GM19467 (cell line): ENCODE data around the gene ERLIN1.

Experiments used
- ATAC-seq: cut with Tn5 transposase; IDR thresholded peaks from one replicate; pipeline ENCODE4 v1.9.1; 2021; ENCODE audit warnings: mild to moderate bottlenecking, moderate library complexity; ENCODE audit not compliant: unreplicated experiment

Gene ERLIN1

GRCh38 chr10:100185364-100186252 lies at the start of gene ERLIN1:
Gene ERLIN1 (minus strand): TSS chr10:100186029. CDS start chr10:100185626, 403 bp downstream.
- ATAC-seq, result peak; percentile 68

GRCh38 chr10:100232101-100232500 lies 46.3 kb upstream of the ERLIN1 start:
- ATAC-seq, result no peak

GRCh38 chr10:100229819-100230422 lies 44.1 kb upstream of the ERLIN1 start:
- no peak for ATAC-seq

GRCh38 chr10:100223879-100224278 lies 38.0 kb upstream of the ERLIN1 start:
- ATAC-seq, result no peak

GRCh38 chr10:100222529-100222928 lies 36.7 kb upstream of the ERLIN1 start:
- ATAC-seq, result no peak

- no peak for ATAC-seq
These were observed 30.2 kb upstream of the ERLIN1 start for GRCh38 chr10:100216006-100216405.

- ATAC-seq, result no peak
These were observed 23.5 kb upstream of the ERLIN1 start for GRCh38 chr10:100209303-100209702.

GRCh38 chr10:100208276-100208675 lies 22.4 kb upstream of the ERLIN1 start:
- no peak for ATAC-seq

- no peak for ATAC-seq
These were observed 18.5 kb upstream of the ERLIN1 start for GRCh38 chr10:100204370-100204769.

GRCh38 chr10:100201549-100201948 lies 15.7 kb upstream of the ERLIN1 start:
- no peak for ATAC-seq

- no peak for ATAC-seq
These were observed 8.9 kb upstream of the ERLIN1 start for GRCh38 chr10:100194711-100195110.

- ATAC-seq, result no peak
These were observed 6.5 kb upstream of the ERLIN1 start for GRCh38 chr10:100192350-100192749.

- peak; percentile 35 for ATAC-seq
These were observed 704 bp upstream of the ERLIN1 start for GRCh38 chr10:100186253-100187212.

GRCh38 chr10:100184840-100185239 lies 989 bp downstream of the ERLIN1 start:
- no peak for ATAC-seq

- no peak for ATAC-seq
These were observed 1.4 kb downstream of the ERLIN1 start for GRCh38 chr10:100184426-100184825.

GRCh38 chr10:100183481-100183880 lies 2.3 kb downstream of the ERLIN1 start:
- ATAC-seq, result no peak

GRCh38 chr10:100182908-100183307 lies 2.9 kb downstream of the ERLIN1 start:
- ATAC-seq, result no peak

GRCh38 chr10:100182281-100182680 lies 3.5 kb downstream of the ERLIN1 start:
- no peak for ATAC-seq

GRCh38 chr10:100175875-100176274 lies 10.0 kb downstream of the ERLIN1 start:
- no peak for ATAC-seq

- peak; percentile 83 for ATAC-seq
These were observed 10.8 kb downstream of the ERLIN1 start for GRCh38 chr10:100174699-100175677.
